T-cell (primary cell): ENCODE data around the gene CD84. TPM values are rescaled to one million over a fixed set of nuclear protein-coding genes. Genes with fewer than 3 reads are reported as not detected.

ENCODE experiments used
- ATAC-seq, 4 experiments: fragments of 200-7000 bp in 3 of 4; fragments of 150-1000 bp in 1 of 4; cut with Tn5 transposase; replicated peaks in 1 of 4; 1 replicate in 3 of 4; 2 replicates in 1 of 4; pipeline ENCODE4 v1.10.0; 2021; ENCODE audit warnings: moderate library complexity in 3 of 4, mild to moderate bottlenecking in 2 of 4, moderate number of reproducible peaks in 1 of 4
- CTCF ChIA-PET, 2 donors: fragments of 300-600 bp; sonication (Branson Sonifier 250); formaldehyde crosslinking; loops; one replicate each; lab custom pipeline; 2022; ENCODE audit warnings: antibody characterized with exemption in 2 of 2; lab: Charles Lee
- POLR2A ChIA-PET, 2 donors: fragments of 300-600 bp; sonication (Branson Sonifier 250); formaldehyde crosslinking; loops; one replicate each; lab custom pipeline; 2022; ENCODE audit warnings: antibody characterized with exemption in 2 of 2; lab: Charles Lee
- DNase-seq, 35 experiments: peaks; one replicate each; pipeline versions ENCODE4 v3.0.0 to v3.0.0-alpha.2; 2013 to 2023
- H3K27ac ChIP-seq: one replicate; pipeline ENCODE4 v1.5.1; 2013; ENCODE audit warnings: low read length
- H3K27me3 ChIP-seq, 2 experiments: replicated peaks in 1 of 2; 1 replicate in 1 of 2; 2 replicates in 1 of 2; pipeline versions ENCODE4 v1.6.1 to v1.7.0; 2013; ENCODE audit warnings: low read length in 1 of 2, mixed read lengths in 1 of 2; ENCODE audit not compliant: control insufficient read depth in 2 of 2, insufficient read depth in 2 of 2; ENCODE audit errors: extremely low read depth in 1 of 2
- H3K36me3 ChIP-seq, 2 donors: 1 replicate in 1 of 2; 2 replicates in 1 of 2; pipeline versions ENCODE4 v1.6.1 to v1.7.0; 2013; ENCODE audit warnings: low read length in 1 of 2; ENCODE audit not compliant: control insufficient read depth in 2 of 2, insufficient read depth in 1 of 2; ENCODE audit errors: extremely low read depth in 1 of 2
- H3K4me1 ChIP-seq, 2 experiments: 1 replicate in 1 of 2; 2 replicates in 1 of 2; pipeline versions ENCODE4 v1.6.1 to v1.7.0; 2013; ENCODE audit warnings: low read length in 2 of 2, mixed read lengths in 1 of 2; ENCODE audit not compliant: insufficient read depth in 2 of 2, control insufficient read depth in 1 of 2; ENCODE audit errors: extremely low read depth in 1 of 2
- H3K4me3 ChIP-seq, 2 donors: 1 replicate in 1 of 2; 2 replicates in 1 of 2; pipeline versions ENCODE4 v1.5.1 to v1.7.0; 2013; ENCODE audit warnings: mild to moderate bottlenecking in 2 of 2, low read length in 1 of 2, moderate library complexity in 1 of 2; ENCODE audit not compliant: control insufficient read depth in 1 of 2; ENCODE audit errors: extremely low read depth in 1 of 2
- H3K9me3 ChIP-seq: 2 replicates; pipeline ENCODE4 v1.7.0; 2013
- H3K27ac Mint-ChIP-seq, 2 donors: one replicate each; pipeline ENCODE4 v1.8.0; 2020 to 2021; ENCODE audit warnings: mild to moderate bottlenecking in 2 of 2, mixed read lengths in 2 of 2
- H3K27me3 Mint-ChIP-seq, 2 donors: one replicate each; pipeline ENCODE4 v1.8.0; 2021 to 2022; ENCODE audit warnings: mixed read lengths in 2 of 2
- H3K36me3 Mint-ChIP-seq: one replicate; pipeline ENCODE4 v1.8.0; 2021; ENCODE audit warnings: mixed read lengths
- H3K4me1 Mint-ChIP-seq, 3 donors: one replicate each; pipeline ENCODE4 v1.8.0; 2020 to 2022; ENCODE audit warnings: mixed read lengths in 3 of 3, mild to moderate bottlenecking in 1 of 3
- H3K4me3 Mint-ChIP-seq, 3 donors: one replicate each; pipeline ENCODE4 v1.8.0; 2020 to 2022; ENCODE audit warnings: mild to moderate bottlenecking in 3 of 3, mixed read lengths in 3 of 3, moderate library complexity in 3 of 3
- H3K9me3 Mint-ChIP-seq, 3 donors: one replicate each; pipeline ENCODE4 v1.8.0; 2020 to 2022; ENCODE audit warnings: mixed read lengths in 3 of 3
- WGBS: methylation state at CpG from one replicate; pipeline ENCODE4 v1.1.5; 2013; ENCODE audit warnings: missing lambda C conversion rate; ENCODE audit not compliant: insufficient coverage; 5-methylcytosine and 5-hydroxymethylcytosine counted together
- total RNA-seq, 35 experiments: library from RNA in 6 of 35; stranded (reverse) in 6 of 35; fragments of 120-200 nt in 1 of 35; gene quantifications; one replicate each; pipeline versions ENCODE4 v1.2.1 to v1.2.4 and lab custom pipeline; 2013 to 2026

Gene CD84
- total RNA-seq, 5 donors from 2014 or later (not counting 1 experiment from before 2014, with no cell fraction given) = 47.5 to 97.4 (median 51.8) TPM

DNA sequence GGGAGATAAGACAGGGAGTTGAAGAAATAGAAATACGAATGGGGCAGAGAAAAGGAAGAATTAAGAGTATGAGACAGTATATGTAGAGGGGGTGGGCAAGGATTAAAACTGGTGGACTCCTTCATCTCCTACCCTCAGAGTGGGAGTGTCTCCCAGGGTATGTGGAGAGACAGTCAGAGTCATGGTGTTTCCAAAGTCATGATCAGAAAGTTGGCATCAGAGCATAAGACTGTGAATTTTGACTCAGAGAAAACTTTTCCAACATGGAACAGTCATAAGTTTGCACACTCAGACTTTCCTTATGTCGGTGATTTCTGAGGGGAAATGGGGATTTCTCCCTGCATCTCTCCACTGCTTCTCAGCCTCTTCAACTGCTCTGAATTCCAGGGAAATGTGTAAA, 2.4 kb downstream of the CD84 start:
- peak overlapping the region; percentile 34 to 61 for H3K4me3 ChIP-seq
- DNase-seq (no peak), ATAC-seq (no peak)
- H3K4me1 ChIP-seq = peaks cover 27 to 49% of the 10 kb centered on the region in 2 experiments
- H3K9me3 Mint-ChIP-seq = peaks cover 0 to 4% (median 0%) of the 10 kb centered on the region in 3 donors
- WGBS = no CpG with 5 or more reads among the region's 2 CpGs
- H3K27me3 Mint-ChIP-seq = no peaks in the 10 kb centered on the region
- H3K27ac ChIP-seq = peak overlapping the region; percentile 87
- peaks cover 0 to 5% of the 10 kb centered on the region in 2 donors for H3K36me3 ChIP-seq
- peak overlapping the region; percentile 77 to 86 (median 86) for H3K4me3 Mint-ChIP-seq
- peak overlapping the region; percentile 98 for H3K27ac Mint-ChIP-seq
- CTCF ChIA-PET = interaction anchor here in 1 of 2 donors (0.7 to 1.5 kb wide), 4 partner anchors 9 to 625 kb away, joined by 3 to 5 read pairs (median 3); no protein-coding TSS in a partner anchor
- no peaks in the 10 kb centered on the region for H3K27me3 ChIP-seq
- H3K9me3 ChIP-seq = no peaks in the 10 kb centered on the region
- H3K36me3 Mint-ChIP-seq = peaks cover 24% of the 10 kb centered on the region
- POLR2A ChIA-PET = interaction anchor here in 1 of 2 donors (1.4 kb wide), 1 partner anchor 15 kb away, joined by 3 read pairs; no protein-coding TSS in a partner anchor
- H3K4me1 Mint-ChIP-seq = peaks cover 89 to 95% (median 91%) of the 10 kb centered on the region in 3 donors

- CTCF ChIA-PET = interaction anchor here (0.5 to 1.2 kb wide), 5 partner anchors 15 to 400 kb away, joined by 3 to 4 read pairs (median 3); no protein-coding TSS in a partner anchor
- Mint-ChIP-seq H3K9me3 (peaks cover 0 to 7% (median 0%) of the 10 kb centered on the region in 3 donors), H3K36me3 (peaks cover 27% of the 10 kb centered on the region), H3K27me3 (no peaks in the 10 kb centered on the region), H3K4me1 (peaks cover 89 to 95% (median 91%) of the 10 kb centered on the region in 3 donors), H3K27ac (peak overlapping the region; percentile 98), H3K4me3 (peak overlapping the region; percentile 77 to 86 (median 86))
- DNase-seq (peak in 2 of 35 experiments; percentile 29 to 46), ATAC-seq (peak; percentile 54 to 63 (median 58))
- no CpG with 5 or more reads among the region's 3 CpGs for WGBS
- no peaks in the 10 kb centered on the region for H3K27me3 ChIP-seq
- peaks cover 27 to 52% of the 10 kb centered on the region in 2 experiments for H3K4me1 ChIP-seq
- H3K4me3 ChIP-seq = peak overlapping the region in 1 of 2 donors; percentile 61
- no peaks in the 10 kb centered on the region for H3K9me3 ChIP-seq
- POLR2A ChIA-PET = no interaction called here
- peaks cover 0 to 8% of the 10 kb centered on the region in 2 donors for H3K36me3 ChIP-seq
- peak overlapping the region; percentile 87 for H3K27ac ChIP-seq
Observed at GRCh38 chr1:160576390-160576789, 2.9 kb downstream of the CD84 start.

DNA sequence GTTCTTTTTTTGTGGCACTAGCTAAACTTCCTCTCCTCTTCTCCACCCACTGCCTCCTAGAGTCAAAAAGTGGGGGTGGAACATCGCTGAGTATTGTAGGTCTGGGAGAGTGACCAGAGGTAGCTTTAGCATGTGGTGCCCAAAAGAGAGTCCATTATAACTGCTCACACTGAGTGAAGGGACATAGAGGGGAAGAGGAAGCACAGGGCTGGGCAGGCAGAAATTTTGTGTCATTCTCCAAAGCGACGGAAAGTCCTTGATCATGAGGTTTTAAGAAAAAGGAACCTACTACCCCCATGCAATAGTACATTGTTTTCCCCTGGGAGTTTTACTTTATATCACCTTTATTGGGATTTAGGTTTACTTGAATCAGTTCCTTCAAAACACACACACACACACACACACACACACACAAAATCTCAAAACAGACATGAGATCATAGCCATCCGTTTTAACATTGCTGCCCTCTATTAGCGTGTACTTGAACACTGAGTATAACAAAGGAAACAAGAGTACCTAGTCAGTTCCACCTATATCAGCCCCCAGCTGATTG, 4.1 kb downstream of the CD84 start:
- Mint-ChIP-seq H3K36me3 (peaks cover 34% of the 10 kb centered on the region), H3K4me3 (peak overlapping the region; percentile 66 to 86 (median 77)), H3K4me1 (peaks cover 88 to 95% (median 91%) of the 10 kb centered on the region in 3 donors), H3K27ac (peak overlapping the region; percentile 98), H3K9me3 (peaks cover 0 to 12% (median 0%) of the 10 kb centered on the region in 3 donors), H3K27me3 (no peaks in the 10 kb centered on the region)
- H3K27me3 ChIP-seq = no peaks in the 10 kb centered on the region
- ChIA-PET CTCF (interaction anchor here (0.6 to 1.2 kb wide), 4 partner anchors 14 to 180 kb away, joined by 3 read pairs; no protein-coding TSS in a partner anchor), POLR2A (interaction anchor here (1.1 to 1.4 kb wide), 2 partner anchors 10 to 11 kb away, joined by 3 read pairs; no protein-coding TSS in a partner anchor)
- H3K4me1 ChIP-seq = peaks cover 34 to 58% of the 10 kb centered on the region in 2 experiments
- peak in 1 of 35 experiments; percentile 5 for DNase-seq
- H3K36me3 ChIP-seq = peaks cover 0 to 8% of the 10 kb centered on the region in 2 donors
- H3K27ac ChIP-seq = peak overlapping the region; percentile 87
- H3K9me3 ChIP-seq = no peaks in the 10 kb centered on the region
- H3K4me3 ChIP-seq = peak overlapping the region in 1 of 2 donors; percentile 61
- ATAC-seq = peak in 2 of 4 experiments; percentile 16 to 32
- 40% methylated on average over 1 of the region's 5 CpGs for WGBS

GRCh38 chr1:160570840-160571239, 8.5 kb downstream of the CD84 start:
- Mint-ChIP-seq H3K27ac (peak overlapping the region; percentile 98), H3K27me3 (no peaks in the 10 kb centered on the region), H3K36me3 (peaks cover 46% of the 10 kb centered on the region), H3K4me3 (peak overlapping the region in 1 of 3 donors; percentile 77), H3K9me3 (peaks cover 0 to 12% (median 0%) of the 10 kb centered on the region in 3 donors), H3K4me1 (peaks cover 97 to 100% (median 99%) of the 10 kb centered on the region in 3 donors)
- DNase-seq = no peak
- H3K4me1 ChIP-seq = peaks cover 59 to 82% of the 10 kb centered on the region in 2 experiments
- H3K9me3 ChIP-seq = no peaks in the 10 kb centered on the region
- ATAC-seq = no peak
- H3K27me3 ChIP-seq = no peaks in the 10 kb centered on the region
- peak overlapping the region; percentile 87 for H3K27ac ChIP-seq
- peaks cover 0 to 8% of the 10 kb centered on the region in 2 donors for H3K36me3 ChIP-seq
- H3K4me3 ChIP-seq = no peak overlapping the region
- ChIA-PET CTCF (no interaction called here), POLR2A (no interaction called here)
- no CpG with 5 or more reads among the region's 3 CpGs for WGBS

DNA sequence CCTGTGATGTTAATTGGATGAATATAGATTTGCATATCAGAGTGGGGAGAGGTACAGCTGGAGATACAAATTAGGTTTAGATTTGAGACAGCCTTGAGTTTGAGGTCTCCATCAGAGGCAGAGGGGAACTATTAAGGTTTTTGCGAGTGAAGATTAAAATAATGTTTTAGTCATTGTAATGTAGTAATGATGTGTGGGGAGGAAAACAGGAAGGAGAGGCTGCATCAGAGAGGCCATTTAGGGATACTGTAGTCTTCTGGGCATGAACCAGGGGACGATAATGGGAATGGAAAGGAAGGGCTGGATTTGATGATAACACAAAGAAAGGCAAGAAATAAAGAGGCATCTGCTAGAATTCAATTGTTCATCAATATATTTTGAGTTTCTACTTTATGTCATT, 9.5 kb downstream of the CD84 start:
- no peak overlapping the region for H3K4me3 ChIP-seq

More for the DNA sequence above, 9.5 kb downstream of the CD84 start:
- DNase-seq (no peak), ATAC-seq (no peak)
- H3K27ac Mint-ChIP-seq = peak overlapping the region; percentile 98
- 30% methylated on average over 1 of the region's 2 CpGs for WGBS
- ChIA-PET CTCF (interaction anchor here in 1 of 2 donors (0.7 kb wide), 1 partner anchor 11 kb away, joined by 3 read pairs; no protein-coding TSS in a partner anchor), POLR2A (interaction anchor here in 1 of 2 donors (0.7 kb wide), 1 partner anchor 323 kb away, joined by 5 read pairs; no protein-coding TSS in a partner anchor)
- no peaks in the 10 kb centered on the region for H3K9me3 ChIP-seq
- H3K36me3 ChIP-seq = peaks cover 0 to 8% of the 10 kb centered on the region in 2 donors
- H3K36me3 Mint-ChIP-seq = peaks cover 50% of the 10 kb centered on the region
- peak overlapping the region; percentile 1 to 77 (median 31) for H3K4me3 Mint-ChIP-seq
- H3K27me3 Mint-ChIP-seq = no peaks in the 10 kb centered on the region
- peak overlapping the region; percentile 87 for H3K27ac ChIP-seq
- H3K4me1 Mint-ChIP-seq = peaks cover 97 to 100% (median 99%) of the 10 kb centered on the region in 3 donors
- H3K4me1 ChIP-seq = peaks cover 57 to 78% of the 10 kb centered on the region in 2 experiments
- peaks cover 0 to 12% (median 0%) of the 10 kb centered on the region in 3 donors for H3K9me3 Mint-ChIP-seq
- no peaks in the 10 kb centered on the region for H3K27me3 ChIP-seq
